ENCODE measurements around the gene PARD3. TPM values are rescaled to one million over a fixed set of nuclear protein-coding genes. Genes with fewer than 3 reads are reported as not detected.

The PARD3 gene
- total RNA-seq, 2 donors from 2014 or later = 59.6 to 74.6 TPM

DNA sequence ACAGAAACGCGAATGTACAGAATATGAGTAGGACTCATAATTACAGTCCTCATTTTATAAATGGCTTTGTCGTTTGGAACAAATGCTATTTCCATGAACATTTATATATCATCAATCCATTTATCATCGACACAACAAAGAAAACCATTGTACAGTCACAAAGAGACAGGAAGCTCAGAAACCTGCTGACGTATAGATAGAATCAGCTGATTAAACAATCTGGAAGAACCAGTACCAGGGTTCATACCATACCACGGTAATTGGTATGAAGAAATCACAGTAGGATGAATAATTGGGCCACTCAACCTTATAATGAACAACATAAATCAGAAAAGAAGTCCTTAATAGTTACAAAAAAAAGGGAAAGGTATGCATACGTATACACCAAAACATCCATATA is 295.0 kb downstream of the PARD3 start:
- Mint-ChIP-seq H3K36me3 (ENCODE audit: low read depth) (peaks cover 14% of the 10 kb centered on the region), H3K4me1 (peaks cover 23% of the 10 kb centered on the region), H3K9me3 (no peaks in the 10 kb centered on the region), H3K27me3 (ENCODE audit: insufficient read depth) (no peaks in the 10 kb centered on the region), H3K27ac (no peak overlapping the region), H3K4me3 (no peak overlapping the region)
- no peaks in the 10 kb centered on the region for H3K4me1 ChIP-seq (ENCODE audit: control insufficient read depth, insufficient read depth, low read length)
- no peak overlapping the region for H3K4me3 ChIP-seq (ENCODE audit: low read length)
- no peaks in the 10 kb centered on the region for H3K9me3 ChIP-seq (ENCODE audit: control insufficient read depth, low read length)
- no peak overlapping the region for H3K9ac ChIP-seq (ENCODE audit: extremely low read depth, low read length, poor library complexity, severe bottlenecking)
- H3K36me3 ChIP-seq (ENCODE audit: control insufficient read depth, insufficient read depth, low read length) = peaks cover 19% of the 10 kb centered on the region
- no peak for DNase-seq
- H3K27ac ChIP-seq (ENCODE audit: low read depth, low read length) = no peak overlapping the region
- 86 to 98% methylated on average over 2 to 7 of the region's 7 CpGs for WGBS, 2 experiments (ENCODE audit: insufficient coverage in 1 of 2, insufficient read length in 1 of 2)
- H3K27me3 ChIP-seq (ENCODE audit: control insufficient read depth, insufficient read depth, low read length, poor library complexity, severe bottlenecking) = no peaks in the 10 kb centered on the region
- TF ChIP-seq, protein P1, sequence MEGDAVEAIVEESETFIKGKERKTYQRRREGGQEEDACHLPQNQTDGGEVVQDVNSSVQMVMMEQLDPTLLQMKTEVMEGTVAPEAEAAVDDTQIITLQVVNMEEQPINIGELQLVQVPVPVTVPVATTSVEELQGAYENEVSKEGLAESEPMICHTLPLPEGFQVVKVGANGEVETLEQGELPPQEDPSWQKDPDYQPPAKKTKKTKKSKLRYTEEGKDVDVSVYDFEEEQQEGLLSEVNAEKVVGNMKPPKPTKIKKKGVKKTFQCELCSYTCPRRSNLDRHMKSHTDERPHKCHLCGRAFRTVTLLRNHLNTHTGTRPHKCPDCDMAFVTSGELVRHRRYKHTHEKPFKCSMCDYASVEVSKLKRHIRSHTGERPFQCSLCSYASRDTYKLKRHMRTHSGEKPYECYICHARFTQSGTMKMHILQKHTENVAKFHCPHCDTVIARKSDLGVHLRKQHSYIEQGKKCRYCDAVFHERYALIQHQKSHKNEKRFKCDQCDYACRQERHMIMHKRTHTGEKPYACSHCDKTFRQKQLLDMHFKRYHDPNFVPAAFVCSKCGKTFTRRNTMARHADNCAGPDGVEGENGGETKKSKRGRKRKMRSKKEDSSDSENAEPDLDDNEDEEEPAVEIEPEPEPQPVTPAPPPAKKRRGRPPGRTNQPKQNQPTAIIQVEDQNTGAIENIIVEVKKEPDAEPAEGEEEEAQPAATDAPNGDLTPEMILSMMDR (conservative IDR thresholded peaks at IDR 0.05) = no peak

DNA sequence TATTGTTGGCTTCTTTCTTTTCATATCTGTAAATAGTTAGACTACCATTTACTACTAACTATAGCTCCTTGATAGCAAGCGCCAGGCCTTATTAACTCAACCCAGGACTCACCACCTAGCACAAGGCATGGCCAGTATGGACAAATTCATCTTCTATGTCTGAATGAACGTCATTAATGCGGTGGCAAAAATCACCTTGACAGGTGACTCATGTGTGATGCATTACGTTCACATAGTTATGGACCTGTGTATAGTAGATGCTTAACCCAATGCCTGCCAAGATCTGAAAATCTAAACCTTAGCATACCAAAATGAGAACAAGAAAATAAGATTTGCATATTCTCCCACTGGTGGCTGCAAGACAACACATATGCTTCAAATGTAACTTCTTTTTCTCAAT is 300.8 kb downstream of the PARD3 start:
- Mint-ChIP-seq H3K4me1 (peaks cover 6% of the 10 kb centered on the region), H3K9me3 (no peaks in the 10 kb centered on the region), H3K4me3 (no peak overlapping the region), H3K27me3 (ENCODE audit: insufficient read depth) (no peaks in the 10 kb centered on the region), H3K27ac (no peak overlapping the region), H3K36me3 (ENCODE audit: low read depth) (peaks cover 29% of the 10 kb centered on the region)
- TF ChIP-seq, protein P1 (conservative IDR thresholded peaks at IDR 0.05) = no peak
- no peak for DNase-seq
- no peaks in the 10 kb centered on the region for H3K4me1 ChIP-seq (ENCODE audit: control insufficient read depth, insufficient read depth, low read length)
- H3K27ac ChIP-seq (ENCODE audit: low read depth, low read length) = no peak overlapping the region
- H3K27me3 ChIP-seq (ENCODE audit: control insufficient read depth, insufficient read depth, low read length, poor library complexity, severe bottlenecking) = no peaks in the 10 kb centered on the region
- no peaks in the 10 kb centered on the region for H3K9me3 ChIP-seq (ENCODE audit: control insufficient read depth, low read length)
- 96 to 100% methylated on average over 1 to 4 of the region's 4 CpGs for WGBS, 2 experiments (ENCODE audit: insufficient coverage in 1 of 2, insufficient read length in 1 of 2)
- no peak overlapping the region for H3K4me3 ChIP-seq (ENCODE audit: low read length)
- H3K9ac ChIP-seq (ENCODE audit: extremely low read depth, low read length, poor library complexity, severe bottlenecking) = no peak overlapping the region
- H3K36me3 ChIP-seq (ENCODE audit: control insufficient read depth, insufficient read depth, low read length) = peaks cover 33% of the 10 kb centered on the region

DNA sequence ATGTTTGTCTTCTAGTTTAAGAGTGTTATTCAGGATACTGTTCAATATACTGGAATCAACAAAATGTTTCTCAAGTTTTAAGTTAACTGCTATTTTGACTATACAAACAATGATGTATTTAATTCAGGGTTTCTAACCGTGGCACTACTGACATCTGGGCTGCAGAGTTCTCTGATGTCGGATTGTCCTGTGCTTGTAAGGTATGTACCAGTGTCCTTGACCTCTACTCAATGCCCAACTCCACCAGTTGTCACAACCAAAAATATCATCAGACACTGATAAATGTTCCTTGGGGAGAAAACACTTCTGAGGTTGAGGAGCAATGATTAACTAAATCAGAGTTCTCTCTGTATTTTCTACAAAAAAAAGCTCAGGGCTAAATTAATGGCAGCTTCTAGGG is 301.5 kb downstream of the PARD3 start:
- Histone ChIP-seq H3K4me3 (ENCODE audit: low read length) (no peak overlapping the region), H3K36me3 (ENCODE audit: control insufficient read depth, insufficient read depth, low read length) (peaks cover 39% of the 10 kb centered on the region), H3K27ac (ENCODE audit: low read depth, low read length) (no peak overlapping the region), H3K9ac (ENCODE audit: extremely low read depth, low read length, poor library complexity, severe bottlenecking) (no peak overlapping the region), H3K4me1 (ENCODE audit: control insufficient read depth, insufficient read depth, low read length) (no peaks in the 10 kb centered on the region), H3K27me3 (ENCODE audit: control insufficient read depth, insufficient read depth, low read length, poor library complexity, severe bottlenecking) (no peaks in the 10 kb centered on the region), H3K9me3 (ENCODE audit: control insufficient read depth, low read length) (no peaks in the 10 kb centered on the region)
- Mint-ChIP-seq H3K27me3 (ENCODE audit: insufficient read depth) (no peaks in the 10 kb centered on the region), H3K27ac (no peak overlapping the region), H3K36me3 (ENCODE audit: low read depth) (peaks cover 29% of the 10 kb centered on the region), H3K4me3 (no peak overlapping the region), H3K4me1 (peaks cover 9% of the 10 kb centered on the region), H3K9me3 (no peaks in the 10 kb centered on the region)
- DNase-seq = no peak
- TF ChIP-seq, protein P1 (conservative IDR thresholded peaks at IDR 0.05) = no peak
- 98% methylated on average over 2 of the region's 2 CpGs; no CpG with 5 or more reads in 1 of the 2 experiments for WGBS, 2 experiments (ENCODE audit: insufficient coverage in 1 of 2, insufficient read length in 1 of 2)

All from endodermal cell (in vitro differentiated cells).